Esophagus squamous epithelium (tissue), 4 donors: ENCODE results near the gene LARGE1.

Experiments
- CTCF ChIP-seq, 6 experiments: fragments of 450-650 bp in 4 of 6; fragments of 200-600 bp in 2 of 6; sonication (generic) in 2 of 6; IDR thresholded peaks; one replicate each; pipeline ENCODE4 v1.5.1; 2016 to 2019; ENCODE audit warnings: antibody characterized with exemption in 6 of 6, mild to moderate bottlenecking in 4 of 6, moderate library complexity in 4 of 6
- POLR2A ChIP-seq, 4 donors: fragments of 450-650 bp; IDR thresholded peaks; one replicate each; pipeline ENCODE4 v1.6.1; 2017; ENCODE audit warnings: antibody characterized with exemption in 4 of 4, mild to moderate bottlenecking in 4 of 4, moderate library complexity in 3 of 4

- TF ChIP-seq CTCF (IDR thresholded peaks at IDR 0.05) (no peak), POLR2A (IDR thresholded peaks at IDR 0.05) (no peak)
These were observed 319.7 kb downstream of the LARGE1 start for GRCh38 chr22:33600595-33600994.
